Thyroid gland (tissue), 4 donors: ENCODE data around the gene ITPKB.

Source experiments
- POLR2A ChIP-seq, 2 donors: fragments of 450-650 bp; IDR thresholded peaks; one replicate each; pipeline ENCODE4 v1.6.1; 2017; ENCODE audit warnings: antibody characterized with exemption in 2 of 2, mild to moderate bottlenecking in 2 of 2, moderate library complexity in 1 of 2
- TF ChIP-seq, protein P1 (sequence below), 6 experiments: fragments of 200-600 bp in 3 of 6; fragments of 450-650 bp in 3 of 6; sonication (generic) in 3 of 6; IDR thresholded peaks; one replicate each; pipeline ENCODE4 v1.5.1; 2016 to 2019; ENCODE audit warnings: antibody characterized with exemption in 6 of 6, mild to moderate bottlenecking in 2 of 6, inconsistent platforms in 1 of 6, moderate library complexity in 1 of 6

GRCh38 chr1:226661965-226662364 is 77.1 kb downstream of the ITPKB start:
- TF ChIP-seq, protein P1, sequence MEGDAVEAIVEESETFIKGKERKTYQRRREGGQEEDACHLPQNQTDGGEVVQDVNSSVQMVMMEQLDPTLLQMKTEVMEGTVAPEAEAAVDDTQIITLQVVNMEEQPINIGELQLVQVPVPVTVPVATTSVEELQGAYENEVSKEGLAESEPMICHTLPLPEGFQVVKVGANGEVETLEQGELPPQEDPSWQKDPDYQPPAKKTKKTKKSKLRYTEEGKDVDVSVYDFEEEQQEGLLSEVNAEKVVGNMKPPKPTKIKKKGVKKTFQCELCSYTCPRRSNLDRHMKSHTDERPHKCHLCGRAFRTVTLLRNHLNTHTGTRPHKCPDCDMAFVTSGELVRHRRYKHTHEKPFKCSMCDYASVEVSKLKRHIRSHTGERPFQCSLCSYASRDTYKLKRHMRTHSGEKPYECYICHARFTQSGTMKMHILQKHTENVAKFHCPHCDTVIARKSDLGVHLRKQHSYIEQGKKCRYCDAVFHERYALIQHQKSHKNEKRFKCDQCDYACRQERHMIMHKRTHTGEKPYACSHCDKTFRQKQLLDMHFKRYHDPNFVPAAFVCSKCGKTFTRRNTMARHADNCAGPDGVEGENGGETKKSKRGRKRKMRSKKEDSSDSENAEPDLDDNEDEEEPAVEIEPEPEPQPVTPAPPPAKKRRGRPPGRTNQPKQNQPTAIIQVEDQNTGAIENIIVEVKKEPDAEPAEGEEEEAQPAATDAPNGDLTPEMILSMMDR (IDR thresholded peaks at IDR 0.05) = no peak
- no peak for TF ChIP-seq POLR2A (IDR thresholded peaks at IDR 0.05)
